PC-9 (cell line): ENCODE measurements around the gene PPIC.

ENCODE experiments used
- CTCF ChIP-seq: fragments of 200-600 bp; sonication (generic); conservative IDR thresholded peaks from 2 replicates; pipeline ENCODE4 v1.6.1; 2017; ENCODE audit warnings: mixed run types, antibody characterized with exemption, mild to moderate bottlenecking, moderate library complexity
- EZH2 ChIP-seq: fragments of 200-600 bp; sonication (generic); IDR thresholded peaks from 2 replicates; pipeline ENCODE4 v1.8.0; 2017; ENCODE audit warnings: antibody characterized with exemption, low read depth

GRCh38 chr5:123012321-123012720 lies 24.2 kb downstream of the PPIC start:
- TF ChIP-seq CTCF: no peak
- TF ChIP-seq EZH2: no peak
